Hepatocyte (in vitro differentiated cells): Measurements from ENCODE around the gene SMYD5.

Source experiments
- CTCF ChIP-seq: fragments of 200-600 bp; sonication (generic); IDR thresholded peaks from 2 replicates; pipeline ENCODE4 v1.5.1; 2016; ENCODE audit warnings: antibody characterized with exemption, mild to moderate bottlenecking; ENCODE audit not compliant: poor library complexity
- EZH2 ChIP-seq: fragments of 200-600 bp; sonication (generic); IDR thresholded peaks from 2 replicates; pipeline ENCODE4 v1.6.1; 2016; ENCODE audit warnings: antibody characterized with exemption, mild to moderate bottlenecking, borderline replicate concordance

- TF ChIP-seq CTCF (no peak), EZH2 (no peak)
Observed at GRCh38 chr2:73259704-73260337, 45.8 kb downstream of the SMYD5 start.
